Astrocyte (in vitro differentiated cells and primary cell): ENCODE data around the gene HAPLN2.
"Not testable (repeated sequence)": the region's sequence is repeated elsewhere in the genome, so short reads cannot be mapped to it uniquely, and the experiment has no call there.

ENCODE experiments used
- CTCF ChIP-seq: IDR thresholded peaks from 2 replicates; pipeline ENCODE4 v1.5.1; 2011; ENCODE audit warnings: low read depth, mild to moderate bottlenecking, inconsistent platforms, low read length, moderate library complexity; ENCODE audit not compliant: insufficient read depth
- EZH2 ChIP-seq: IDR thresholded peaks from 2 replicates; pipeline ENCODE4 v1.6.1; 2012; ENCODE audit warnings: mild to moderate bottlenecking, low read length, inconsistent platforms; ENCODE audit not compliant: insufficient read depth

GRCh38 chr1:156587927-156588326, 31.3 kb upstream of the HAPLN2 start:
- TF ChIP-seq CTCF, EZH2: not testable (repeated sequence)
